PC-3 (cell line): ENCODE data around the gene KRTAP1-5. TPM values are rescaled to one million over a fixed set of nuclear protein-coding genes. Genes with fewer than 3 reads are reported as not detected.

Source experiments
- total RNA-seq: library from RNA; depleted of rRNA; stranded (reverse); fragments of >200 nt; gene quantifications from 2 replicates; pipeline ENCODE4 v1.2.3, GENCODE V29; 2014; rRNA removed

KRTAP1-5 gene
- total RNA-seq, 1 experiment from 2014 or later = 0.51 TPM

Other genes starting within 250 kb of the KRTAP1-5 start
- gene KRT27, start 244.7 kb downstream of the KRTAP1-5 start, total RNA-seq = not detected in 2 replicates
- gene KRT28, start 227.2 kb downstream of the KRTAP1-5 start, total RNA-seq = not detected in 2 replicates
- 18.3 and 24.8 TPM in 2 replicates for gene KRT10, start 204.6 kb downstream of the KRTAP1-5 start, total RNA-seq
- not detected in 2 replicates for gene KRT12, start 160.0 kb downstream of the KRTAP1-5 start, total RNA-seq
- gene KRT20, start 142.0 kb downstream of the KRTAP1-5 start, total RNA-seq = 0.18 TPM in 1 of 2 replicates, not detected in the other
- gene KRT23, start 89.6 kb downstream of the KRTAP1-5 start, total RNA-seq = not detected in 2 replicates
- gene KRT39, start 60.3 kb downstream of the KRTAP1-5 start, total RNA-seq = not detected in 2 replicates
- not detected in 2 replicates for gene KRT40, start 42.9 kb downstream of the KRTAP1-5 start, total RNA-seq
- not detected in 2 replicates for gene KRTAP3-3, start 33.0 kb downstream of the KRTAP1-5 start, total RNA-seq
- not detected in 2 replicates for gene KRTAP3-2, start 27.3 kb downstream of the KRTAP1-5 start, total RNA-seq
- gene KRTAP3-1, start 18.1 kb downstream of the KRTAP1-5 start, total RNA-seq = 1.6 TPM in 1 of 2 replicates, not detected in the other
- not detected in 2 replicates for gene KRTAP1-4, start 3.0 kb upstream of the KRTAP1-5 start, total RNA-seq
- not detected in 2 replicates for gene KRTAP1-3, start 7.7 kb upstream of the KRTAP1-5 start, total RNA-seq
- gene KRTAP1-1, start 14.2 kb upstream of the KRTAP1-5 start, total RNA-seq = not detected in 2 replicates
- gene KRTAP2-1, start 20.1 kb upstream of the KRTAP1-5 start, total RNA-seq = not detected in 2 replicates
- gene KRTAP2-2, start 28.0 kb upstream of the KRTAP1-5 start, total RNA-seq = not detected in 2 replicates
- 10.8 and 12.4 TPM in 2 replicates for gene KRTAP2-3, start 32.9 kb upstream of the KRTAP1-5 start, total RNA-seq
- not detected in 2 replicates for gene KRTAP2-4, start 38.7 kb upstream of the KRTAP1-5 start, total RNA-seq
- not detected in 2 replicates for gene KRTAP4-7, start 56.9 kb upstream of the KRTAP1-5 start, total RNA-seq
- not detected in 2 replicates for gene KRTAP4-8, start 70.9 kb upstream of the KRTAP1-5 start, total RNA-seq
- not detected in 2 replicates for gene KRTAP4-16, start 75.0 kb upstream of the KRTAP1-5 start, total RNA-seq
- gene KRTAP4-9, start 78.2 kb upstream of the KRTAP1-5 start, total RNA-seq = not detected in 2 replicates
- gene KRTAP4-11, start 91.2 kb upstream of the KRTAP1-5 start, total RNA-seq = not detected in 2 replicates
- not detected in 2 replicates for gene KRTAP4-12, start 97.0 kb upstream of the KRTAP1-5 start, total RNA-seq
- gene KRTAP4-6, start 113.3 kb upstream of the KRTAP1-5 start, total RNA-seq = not detected in 2 replicates
- gene KRTAP4-5, start 122.6 kb upstream of the KRTAP1-5 start, total RNA-seq = not detected in 2 replicates
- gene KRTAP4-4, start 133.5 kb upstream of the KRTAP1-5 start, total RNA-seq = not detected in 2 replicates
- not detected in 2 replicates for gene KRTAP4-3, start 141.0 kb upstream of the KRTAP1-5 start, total RNA-seq
- gene KRTAP4-2, start 151.0 kb upstream of the KRTAP1-5 start, total RNA-seq = not detected in 2 replicates
- gene KRTAP4-1, start 157.7 kb upstream of the KRTAP1-5 start, total RNA-seq = not detected in 2 replicates
- gene KRTAP9-1, start 162.7 kb upstream of the KRTAP1-5 start, total RNA-seq = not detected in 2 replicates
- gene KRTAP9-2, start 199.4 kb upstream of the KRTAP1-5 start, total RNA-seq = not detected in 2 replicates
- gene KRTAP9-3, start 205.2 kb upstream of the KRTAP1-5 start, total RNA-seq = not detected in 2 replicates
- gene KRTAP9-8, start 210.8 kb upstream of the KRTAP1-5 start, total RNA-seq = not detected in 2 replicates
- not detected in 2 replicates for gene KRTAP9-4, start 222.5 kb upstream of the KRTAP1-5 start, total RNA-seq
- gene KRTAP9-9, start 228.2 kb upstream of the KRTAP1-5 start, total RNA-seq = not detected in 2 replicates
- not detected in 2 replicates for gene KRTAP9-6, start 238.2 kb upstream of the KRTAP1-5 start, total RNA-seq
- not detected in 2 replicates for gene KRTAP9-7, start 248.5 kb upstream of the KRTAP1-5 start, total RNA-seq